ENCODE data around the gene TBC1D8. TPM values are rescaled to one million over a fixed set of nuclear protein-coding genes. Genes with fewer than 3 reads are reported as not detected.

Gene TBC1D8
- total and polyA plus RNA-seq, 9 donors, result 18.3 to 26.6 (median 20.6) TPM

DNA sequence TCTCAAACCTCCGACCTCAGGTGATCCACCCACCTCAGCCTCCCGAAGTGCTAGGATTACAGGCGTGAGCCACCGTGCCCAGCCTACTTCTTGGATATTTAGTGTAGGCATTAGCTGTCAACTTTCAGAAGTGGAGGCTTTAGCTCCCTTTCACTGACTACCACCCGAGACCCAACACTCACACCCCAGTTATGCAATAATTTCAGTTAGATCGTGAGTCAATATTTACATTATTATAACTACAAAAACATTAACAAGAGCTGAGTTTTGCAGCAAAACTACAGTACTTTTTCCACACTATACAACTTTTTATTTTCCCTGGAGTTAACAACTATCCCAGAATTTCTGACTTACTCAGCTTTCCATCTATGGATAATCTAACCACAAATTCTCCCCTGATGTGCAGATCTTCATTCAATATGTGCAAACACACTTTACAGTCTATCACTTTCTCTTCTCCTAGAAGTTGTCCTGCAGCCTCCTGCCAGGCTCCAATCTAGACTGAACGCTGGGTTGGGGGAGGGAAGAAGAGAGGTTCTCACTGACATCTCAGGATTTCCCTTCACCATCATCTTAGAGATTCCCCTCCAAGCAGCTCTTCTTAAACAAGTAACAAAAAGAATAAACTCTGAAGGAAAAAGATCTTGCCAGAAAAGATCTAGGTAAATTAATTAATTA is 10.1 kb downstream of the TBC1D8 start:
- Histone ChIP-seq H3K27ac (ENCODE audit: low read length) (no peak overlapping the region), H3K4me3 (ENCODE audit: low read length) (no peak overlapping the region)

DNA sequence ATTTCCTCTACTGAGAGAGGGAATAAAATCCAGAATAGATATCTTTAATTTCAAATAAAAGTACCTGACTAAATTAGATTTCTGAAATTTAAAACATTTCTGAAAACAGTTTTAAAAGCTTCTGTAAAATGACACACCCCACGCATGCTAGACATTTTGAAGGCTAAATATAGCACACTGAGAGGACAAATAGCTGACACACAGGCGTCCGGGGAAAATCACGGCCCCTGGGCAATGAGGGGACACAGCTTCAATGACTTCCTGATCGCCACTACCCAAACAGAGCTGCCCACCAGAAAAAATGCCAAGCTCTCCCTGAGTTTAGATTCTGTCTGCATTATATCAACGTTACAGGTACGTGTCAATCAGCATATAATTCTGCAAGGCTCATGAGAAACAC is 10.9 kb downstream of the TBC1D8 start:
- 68% methylated on average over 7 of the region's 7 CpGs for WGBS (ENCODE audit: insufficient coverage)
- Histone ChIP-seq H3K9me3 (replicated peaks; ENCODE audit: control insufficient read depth, low read depth, low read length) (no peaks in the 10 kb centered on the region), H3K27ac (ENCODE audit: low read length) (no peak overlapping the region), H3K36me3 (ENCODE audit: control insufficient read depth, insufficient read depth, low read length) (no peaks in the 10 kb centered on the region), H3K4me3 (ENCODE audit: low read length) (no peak overlapping the region), H3K27me3 (ENCODE audit: control insufficient read depth, insufficient read depth, low read length) (no peaks in the 10 kb centered on the region), H3K4me1 (ENCODE audit: control insufficient read depth, insufficient read depth, low read length) (peaks cover 7% of the 10 kb centered on the region)
- no peak for DNase-seq

More for the DNA sequence above, 10.1 kb downstream of the TBC1D8 start:
- Histone ChIP-seq H3K4me1 (ENCODE audit: control insufficient read depth, insufficient read depth, low read length) (peaks cover 7% of the 10 kb centered on the region), H3K27me3 (ENCODE audit: control insufficient read depth, insufficient read depth, low read length) (no peaks in the 10 kb centered on the region), H3K36me3 (ENCODE audit: control insufficient read depth, insufficient read depth, low read length) (no peaks in the 10 kb centered on the region), H3K9me3 (replicated peaks; ENCODE audit: control insufficient read depth, low read depth, low read length) (no peaks in the 10 kb centered on the region)
- WGBS (ENCODE audit: insufficient coverage), result 70% methylated on average over 4 of the region's 7 CpGs
- no peak for DNase-seq

DNA sequence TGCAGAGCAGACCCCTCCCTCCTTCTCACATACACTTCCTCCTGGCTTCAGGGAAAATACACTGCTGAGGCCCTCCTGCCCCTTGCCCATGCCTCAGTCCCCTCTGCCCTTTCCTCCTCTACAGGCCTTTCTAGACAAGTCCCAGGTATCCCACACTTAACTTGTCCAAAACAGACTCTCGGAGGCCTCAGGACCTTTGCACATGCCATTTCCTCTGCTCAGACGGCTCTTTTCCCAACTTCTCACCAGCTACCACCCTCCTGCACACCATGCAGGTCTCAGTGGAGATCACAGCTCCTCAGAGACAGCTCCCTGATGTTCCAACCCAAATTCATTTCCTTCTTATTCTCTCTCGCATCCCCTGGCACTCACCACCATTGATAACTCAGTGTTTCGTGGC is 11.7 kb downstream of the TBC1D8 start:
- 89% methylated on average over 4 of the region's 4 CpGs for WGBS (ENCODE audit: insufficient coverage)
- no peak for DNase-seq

DNA sequence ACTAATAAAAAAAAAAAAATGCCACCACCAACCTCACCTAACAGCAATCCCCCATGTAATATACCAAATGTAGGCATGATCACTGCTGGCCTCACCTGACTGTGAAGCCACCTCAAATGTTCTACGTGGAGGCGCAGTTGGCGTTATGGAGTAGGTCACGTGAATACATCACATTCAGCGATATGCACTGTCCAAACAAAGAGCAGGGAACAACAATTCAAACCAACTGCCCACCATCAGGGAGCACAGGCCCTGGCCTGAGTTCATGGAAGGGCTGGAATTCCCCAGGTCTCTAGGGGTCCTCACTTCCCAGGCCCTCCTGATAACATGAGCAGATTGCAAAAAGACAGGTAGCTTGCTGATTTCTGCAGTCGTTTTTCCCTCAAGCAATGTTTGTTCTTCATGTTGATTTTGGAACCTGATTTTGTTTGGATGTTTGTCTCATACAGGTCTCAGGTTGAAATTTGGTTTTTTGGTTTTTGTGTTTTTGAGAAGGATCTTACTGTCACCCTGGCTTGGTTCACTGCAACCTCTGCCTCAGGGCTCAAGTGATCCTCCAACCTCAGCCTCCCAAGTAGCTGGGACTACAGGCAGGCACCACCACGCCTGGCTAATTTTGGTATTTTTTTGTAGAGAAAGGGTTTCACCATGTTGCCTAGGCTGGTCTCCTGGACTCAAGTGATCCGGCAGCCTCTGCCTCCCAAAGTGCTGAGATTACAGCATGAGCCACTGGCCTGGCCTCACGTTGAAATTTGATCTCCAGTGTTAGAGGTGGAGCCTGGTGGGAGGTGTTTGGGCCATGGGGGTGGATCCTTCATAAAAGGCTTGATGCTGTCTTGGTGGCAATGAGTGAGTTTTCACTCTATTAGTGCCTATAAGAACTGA is 15.5 kb downstream of the TBC1D8 start:
- peaks cover 7% of the 10 kb centered on the region for H3K4me1 ChIP-seq (ENCODE audit: control insufficient read depth, insufficient read depth, low read length)
- DNase-seq, result no peak
- H3K9me3 ChIP-seq (replicated peaks; ENCODE audit: control insufficient read depth, low read depth, low read length), result no peaks in the 10 kb centered on the region
- H3K4me3 ChIP-seq (ENCODE audit: low read length), result no peak overlapping the region
- no peaks in the 10 kb centered on the region for H3K36me3 ChIP-seq (ENCODE audit: control insufficient read depth, insufficient read depth, low read length)
- no peak overlapping the region for H3K27ac ChIP-seq (ENCODE audit: low read length)
- 89% methylated on average over 7 of the region's 9 CpGs for WGBS (ENCODE audit: insufficient coverage)
- no peaks in the 10 kb centered on the region for H3K27me3 ChIP-seq (ENCODE audit: control insufficient read depth, insufficient read depth, low read length)

More for the DNA sequence above, 11.7 kb downstream of the TBC1D8 start:
- Histone ChIP-seq H3K27ac (ENCODE audit: low read length) (no peak overlapping the region), H3K4me1 (ENCODE audit: control insufficient read depth, insufficient read depth, low read length) (peaks cover 7% of the 10 kb centered on the region), H3K4me3 (ENCODE audit: low read length) (no peak overlapping the region), H3K9me3 (replicated peaks; ENCODE audit: control insufficient read depth, low read depth, low read length) (no peaks in the 10 kb centered on the region), H3K27me3 (ENCODE audit: control insufficient read depth, insufficient read depth, low read length) (no peaks in the 10 kb centered on the region), H3K36me3 (ENCODE audit: control insufficient read depth, insufficient read depth, low read length) (no peaks in the 10 kb centered on the region)

DNA sequence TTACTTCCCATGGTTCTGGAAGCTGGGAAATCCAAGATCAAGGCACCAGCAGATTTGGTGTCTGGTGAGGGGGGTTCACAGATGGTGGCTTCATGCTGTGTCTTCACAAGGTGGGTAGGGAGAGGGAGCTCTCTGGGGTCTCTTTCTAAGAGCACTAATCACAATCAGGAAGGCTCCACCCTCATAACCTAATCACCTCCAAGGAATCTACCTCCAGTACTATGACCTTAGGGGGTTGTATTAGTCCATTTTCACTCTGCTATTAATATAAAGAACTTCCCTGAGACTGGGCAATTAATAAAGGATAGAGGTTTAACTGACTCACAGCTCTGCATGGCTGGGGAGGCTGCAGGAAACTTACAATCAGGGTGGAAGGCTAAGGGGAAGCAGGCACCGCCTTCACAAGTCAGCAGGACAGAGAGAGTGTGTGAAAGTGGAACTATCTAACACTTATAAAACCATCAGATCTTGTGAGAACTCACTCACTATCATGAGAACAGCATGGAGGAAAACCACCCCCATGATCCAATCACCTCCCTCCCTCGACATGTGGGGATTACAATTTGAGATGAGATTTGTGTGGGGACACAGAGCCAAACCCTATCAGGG is 17.6 kb downstream of the TBC1D8 start:
- Histone ChIP-seq H3K27me3 (ENCODE audit: control insufficient read depth, insufficient read depth, low read length) (no peaks in the 10 kb centered on the region), H3K27ac (ENCODE audit: low read length) (no peak overlapping the region), H3K36me3 (ENCODE audit: control insufficient read depth, insufficient read depth, low read length) (no peaks in the 10 kb centered on the region), H3K4me3 (ENCODE audit: low read length) (no peak overlapping the region), H3K9me3 (replicated peaks; ENCODE audit: control insufficient read depth, low read depth, low read length) (no peaks in the 10 kb centered on the region), H3K4me1 (ENCODE audit: control insufficient read depth, insufficient read depth, low read length) (peaks cover 6% of the 10 kb centered on the region)
- DNase-seq, result no peak
- no CpG with 5 or more reads among the region's 2 CpGs for WGBS (ENCODE audit: insufficient coverage)

DNA sequence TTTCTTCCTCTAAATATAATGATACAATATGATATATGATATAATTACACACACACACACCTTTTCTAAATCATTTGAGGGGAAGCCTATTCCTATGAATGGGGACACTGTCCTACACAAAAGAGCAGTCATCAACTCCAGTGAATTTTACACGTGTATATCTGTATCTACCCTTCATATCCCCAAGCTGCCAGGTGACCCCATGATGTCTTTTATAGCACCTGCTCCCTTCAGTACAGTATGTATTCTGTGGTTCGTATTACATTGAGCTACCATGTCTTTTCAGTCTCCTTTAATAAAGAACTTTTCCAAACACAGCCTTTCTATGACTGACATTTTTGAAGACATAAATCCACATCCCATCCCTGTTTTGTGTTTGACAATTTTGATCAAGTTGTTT is 19.0 kb downstream of the TBC1D8 start:
- Histone ChIP-seq H3K27me3 (ENCODE audit: control insufficient read depth, insufficient read depth, low read length) (no peaks in the 10 kb centered on the region), H3K4me1 (ENCODE audit: control insufficient read depth, insufficient read depth, low read length) (peaks cover 6% of the 10 kb centered on the region), H3K4me3 (ENCODE audit: low read length) (no peak overlapping the region), H3K9me3 (replicated peaks; ENCODE audit: control insufficient read depth, low read depth, low read length) (no peaks in the 10 kb centered on the region), H3K36me3 (ENCODE audit: control insufficient read depth, insufficient read depth, low read length) (no peaks in the 10 kb centered on the region), H3K27ac (ENCODE audit: low read length) (peak overlapping the region; percentile 47)
- WGBS (ENCODE audit: insufficient coverage), result no CpG with 5 or more reads among the region's 2 CpGs
- no peak for DNase-seq

DNA sequence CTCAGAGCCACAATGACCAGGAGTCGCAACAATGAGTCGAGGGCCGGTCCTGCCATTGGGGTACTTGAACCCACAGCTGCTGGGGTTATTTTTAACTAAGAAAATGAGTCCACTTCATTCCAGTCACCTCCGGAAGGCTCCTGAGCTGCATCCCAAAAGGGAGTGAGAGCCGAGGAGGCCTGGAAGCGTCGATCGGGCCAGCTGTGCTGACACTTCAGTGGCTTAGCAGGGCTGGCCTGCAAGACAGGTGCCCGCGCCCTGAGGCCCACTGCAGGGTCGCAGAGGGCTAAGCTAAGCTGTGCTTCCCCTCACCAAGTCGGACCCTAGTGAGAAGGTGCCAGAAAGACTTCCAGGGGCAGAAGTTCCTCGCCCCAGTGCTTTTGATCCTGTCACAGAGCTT is 21.1 kb downstream of the TBC1D8 start:
- H3K27ac ChIP-seq (ENCODE audit: low read length), result peak overlapping the region; percentile 85

DNA sequence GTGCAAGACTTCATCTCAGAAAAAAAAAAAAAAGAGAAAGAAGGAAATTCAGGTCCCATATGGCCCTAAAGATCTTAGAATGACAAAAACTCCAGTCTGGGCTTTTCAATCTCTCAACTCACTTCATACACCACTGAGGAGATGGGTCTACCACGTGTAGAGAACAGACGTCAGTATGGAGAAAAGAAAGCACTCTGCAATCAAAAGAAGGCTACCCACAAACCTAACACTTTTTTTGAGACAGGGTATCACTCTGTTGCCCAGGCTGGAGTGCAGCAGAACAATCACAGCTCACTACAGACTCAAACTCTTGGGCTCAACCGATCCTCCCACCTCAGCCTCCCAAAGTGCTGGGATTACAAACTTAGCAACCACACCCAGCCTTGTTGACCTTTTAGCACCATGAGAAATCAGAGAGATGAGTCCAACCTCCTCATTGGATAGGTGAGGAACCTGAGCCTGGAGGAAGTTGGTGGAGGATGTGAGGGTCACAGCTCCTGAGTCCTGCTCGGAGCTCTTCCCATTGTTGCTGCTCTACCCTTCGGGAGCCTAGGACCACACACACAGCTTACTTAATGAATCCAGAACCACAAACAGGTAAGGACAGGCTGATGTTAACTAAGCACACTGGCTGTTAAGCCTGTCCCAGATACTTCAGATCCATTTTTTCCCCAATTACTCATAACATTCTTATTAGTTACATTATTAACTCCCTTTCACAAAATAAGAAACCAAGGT is 23.7 kb downstream of the TBC1D8 start:
- Histone ChIP-seq H3K9me3 (replicated peaks; ENCODE audit: control insufficient read depth, low read depth, low read length) (no peaks in the 10 kb centered on the region), H3K36me3 (ENCODE audit: control insufficient read depth, insufficient read depth, low read length) (no peaks in the 10 kb centered on the region), H3K4me1 (ENCODE audit: control insufficient read depth, insufficient read depth, low read length) (peaks cover 25% of the 10 kb centered on the region), H3K27ac (ENCODE audit: low read length) (no peak overlapping the region), H3K27me3 (ENCODE audit: control insufficient read depth, insufficient read depth, low read length) (no peaks in the 10 kb centered on the region), H3K4me3 (ENCODE audit: low read length) (no peak overlapping the region)
- DNase-seq, result no peak
- 80% methylated on average over 1 of the region's 5 CpGs for WGBS (ENCODE audit: insufficient coverage)

More for the DNA sequence above, 21.1 kb downstream of the TBC1D8 start:
- Histone ChIP-seq H3K4me1 (ENCODE audit: control insufficient read depth, insufficient read depth, low read length) (peaks cover 6% of the 10 kb centered on the region), H3K36me3 (ENCODE audit: control insufficient read depth, insufficient read depth, low read length) (no peaks in the 10 kb centered on the region), H3K9me3 (replicated peaks; ENCODE audit: control insufficient read depth, low read depth, low read length) (no peaks in the 10 kb centered on the region), H3K27me3 (ENCODE audit: control insufficient read depth, insufficient read depth, low read length) (no peaks in the 10 kb centered on the region), H3K4me3 (ENCODE audit: low read length) (no peak overlapping the region)
- WGBS (ENCODE audit: insufficient coverage), result 76% methylated on average over 12 of the region's 13 CpGs
- DNase-seq, result peak; percentile 60

DNA sequence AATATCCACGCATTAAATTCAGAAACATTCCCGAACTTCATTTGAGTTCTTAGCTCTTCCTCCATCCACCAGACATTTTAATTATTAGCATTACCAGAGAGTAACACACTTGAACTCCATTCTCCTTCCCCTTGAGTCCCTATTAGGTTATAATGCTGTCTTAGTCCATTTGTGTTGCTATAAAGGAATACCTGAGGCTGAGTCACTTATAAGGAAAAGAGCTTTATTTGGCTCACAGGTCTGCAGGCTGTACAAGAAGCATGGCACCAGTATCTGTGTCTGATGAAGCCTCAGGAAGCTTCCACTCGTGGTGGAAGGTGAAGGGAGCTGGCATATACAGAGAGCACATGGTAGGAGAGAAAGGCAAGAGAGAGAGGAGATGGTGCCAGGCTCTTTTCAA is 25.4 kb downstream of the TBC1D8 start:
- Histone ChIP-seq H3K4me1 (ENCODE audit: control insufficient read depth, insufficient read depth, low read length) (peaks cover 29% of the 10 kb centered on the region), H3K36me3 (ENCODE audit: control insufficient read depth, insufficient read depth, low read length) (no peaks in the 10 kb centered on the region), H3K9me3 (replicated peaks; ENCODE audit: control insufficient read depth, low read depth, low read length) (no peaks in the 10 kb centered on the region), H3K27me3 (ENCODE audit: control insufficient read depth, insufficient read depth, low read length) (no peaks in the 10 kb centered on the region), H3K27ac (ENCODE audit: low read length) (no peak overlapping the region), H3K4me3 (ENCODE audit: low read length) (no peak overlapping the region)
- WGBS (ENCODE audit: insufficient coverage), result no CpG with 5 or more reads among the region's 3 CpGs
- DNase-seq, result no peak

Data from muscle of leg (tissue), 11 donors.